KOPT-K1 (cell line): ENCODE results near the gene PDE8B.

Source experiments
- H3K27ac ChIP-seq: fragments of 200-600 bp; sonication (generic); 2 replicates; pipeline ENCODE4 v1.5.1; 2016; ENCODE audit warnings: antibody characterized with exemption, mild to moderate bottlenecking, low read depth, low read length; ENCODE audit not compliant: poor library complexity, severe bottlenecking
- H3K36me3 ChIP-seq: fragments of 200-600 bp; sonication (generic); 2 replicates; pipeline ENCODE4 v1.5.1; 2017; ENCODE audit warnings: antibody characterized with exemption, mild to moderate bottlenecking, low read length, moderate library complexity; ENCODE audit not compliant: insufficient read depth
- H3K9me3 ChIP-seq: fragments of 200-600 bp; sonication (generic); 2 replicates; pipeline ENCODE4 v1.5.1; 2017; ENCODE audit warnings: antibody characterized with exemption, low read length, mild to moderate bottlenecking; ENCODE audit not compliant: insufficient read depth, poor library complexity, severe bottlenecking

The PDE8B gene

GRCh38 chr5:77391240-77391765 lies 180.8 kb downstream of the PDE8B start:
- no peak overlapping the region for H3K27ac ChIP-seq
- H3K36me3 ChIP-seq: no peaks in the 10 kb centered on the region
- no peaks in the 10 kb centered on the region for H3K9me3 ChIP-seq

GRCh38 chr5:77394064-77394715 lies 183.7 kb downstream of the PDE8B start:
- H3K9me3 ChIP-seq: no peaks in the 10 kb centered on the region
- no peak overlapping the region for H3K27ac ChIP-seq
- H3K36me3 ChIP-seq: no peaks in the 10 kb centered on the region

- H3K27ac ChIP-seq: no peak overlapping the region
- no peaks in the 10 kb centered on the region for H3K36me3 ChIP-seq
- H3K9me3 ChIP-seq: no peaks in the 10 kb centered on the region
Measured at GRCh38 chr5:77396017-77396416, 185.5 kb downstream of the PDE8B start.

- H3K27ac ChIP-seq: no peak overlapping the region
- no peaks in the 10 kb centered on the region for H3K9me3 ChIP-seq
- no peaks in the 10 kb centered on the region for H3K36me3 ChIP-seq
Measured at GRCh38 chr5:77397686-77398292, 187.3 kb downstream of the PDE8B start.

GRCh38 chr5:77398458-77398857 lies 188.0 kb downstream of the PDE8B start:
- Histone ChIP-seq H3K36me3 (no peaks in the 10 kb centered on the region), H3K9me3 (no peaks in the 10 kb centered on the region), H3K27ac (no peak overlapping the region)

GRCh38 chr5:77398896-77399295 lies 188.4 kb downstream of the PDE8B start:
- Histone ChIP-seq H3K27ac (no peak overlapping the region), H3K36me3 (no peaks in the 10 kb centered on the region), H3K9me3 (no peaks in the 10 kb centered on the region)

- Histone ChIP-seq H3K36me3 (no peaks in the 10 kb centered on the region), H3K9me3 (no peaks in the 10 kb centered on the region), H3K27ac (no peak overlapping the region)
Measured at GRCh38 chr5:77400645-77401044, 190.2 kb downstream of the PDE8B start.

GRCh38 chr5:77402796-77403195 lies 192.3 kb downstream of the PDE8B start:
- H3K27ac ChIP-seq: no peak overlapping the region
- H3K36me3 ChIP-seq: no peaks in the 10 kb centered on the region
- H3K9me3 ChIP-seq: no peaks in the 10 kb centered on the region

GRCh38 chr5:77407152-77407551 lies 196.7 kb downstream of the PDE8B start:
- Histone ChIP-seq H3K27ac (no peak overlapping the region), H3K36me3 (no peaks in the 10 kb centered on the region), H3K9me3 (no peaks in the 10 kb centered on the region)

GRCh38 chr5:77409870-77410621 lies 199.6 kb downstream of the PDE8B start:
- Histone ChIP-seq H3K27ac (no peak overlapping the region), H3K9me3 (no peaks in the 10 kb centered on the region), H3K36me3 (no peaks in the 10 kb centered on the region)

- Histone ChIP-seq H3K27ac (no peak overlapping the region), H3K9me3 (no peaks in the 10 kb centered on the region), H3K36me3 (no peaks in the 10 kb centered on the region)
Measured at GRCh38 chr5:77413049-77413448, 202.6 kb downstream of the PDE8B start.

GRCh38 chr5:77418162-77418561 lies 207.7 kb downstream of the PDE8B start:
- no peaks in the 10 kb centered on the region for H3K9me3 ChIP-seq
- H3K36me3 ChIP-seq: no peaks in the 10 kb centered on the region
- H3K27ac ChIP-seq: no peak overlapping the region

- H3K9me3 ChIP-seq: no peaks in the 10 kb centered on the region
- no peak overlapping the region for H3K27ac ChIP-seq
- H3K36me3 ChIP-seq: no peaks in the 10 kb centered on the region
Measured at GRCh38 chr5:77418601-77419581, 208.4 kb downstream of the PDE8B start.

GRCh38 chr5:77419644-77420582 lies 209.4 kb downstream of the PDE8B start:
- Histone ChIP-seq H3K36me3 (peaks cover under 1% of the 10 kb centered on the region; the same call in 1 of the 2 replicates), H3K27ac (no peak overlapping the region), H3K9me3 (no peaks in the 10 kb centered on the region)
